GM12892 (cell line): ENCODE data around the gene ZNF462.

ENCODE experiments used
- POLR2A ChIP-seq: IDR thresholded peaks from 2 replicates; pipeline ENCODE4 v1.6.1; 2011; ENCODE audit warnings: low read depth, low read length, control low read depth
- POLR2AphosphoS5 ChIP-seq: IDR thresholded peaks from 2 replicates; pipeline ENCODE4 v1.6.1; 2011; ENCODE audit warnings: low read depth, low read length, control low read depth
- TAF1 ChIP-seq: IDR thresholded peaks from 2 replicates; pipeline ENCODE4 v1.6.1; 2011; ENCODE audit warnings: low read depth, mild to moderate bottlenecking, control low read depth, low read length, borderline replicate concordance

GRCh38 chr9:106878934-106879333 lies 16.0 kb downstream of the ZNF462 start:
- TF ChIP-seq POLR2AphosphoS5 (no peak), POLR2A (no peak), TAF1 (no peak)
